HEK293 (cell line): Measurements from ENCODE around the gene IL1RAPL1.

Source experiments
- CTCF ChIA-PET: fragments of 350-600 bp; formaldehyde crosslinking; extraction: SDS; loops from one replicate; lab custom pipeline; 2021; ENCODE audit warnings: antibody characterized with exemption; lab: Yijun Ruan, JAX
- POLR2A ChIA-PET: fragments of 300-600 bp; formaldehyde crosslinking; extraction: SDS; loops from one replicate; lab custom pipeline; 2020; ENCODE audit warnings: antibody characterized with exemption, inconsistent platforms; lab: Yijun Ruan, JAX
- H3K27ac ChIP-seq: fragments of 200-500 bp; sonication (Bioruptor generic); 2 replicates; pipeline ENCODE4 v1.5.1; 2014; ENCODE audit warnings: low read depth, low read length, control low read depth, inconsistent platforms; ENCODE audit errors: extremely low read depth
- H3K36me3 ChIP-seq, 2 experiments: fragments of 200-500 bp in 1 of 2; sonication (Bioruptor generic) in 1 of 2; 1 replicate in 1 of 2; 2 replicates in 1 of 2; pipeline ENCODE4 v1.5.1; 2014 to 2017; ENCODE audit warnings: inconsistent platforms in 2 of 2, low read length in 2 of 2; ENCODE audit not compliant: control insufficient read depth in 2 of 2, insufficient read depth in 1 of 2
- H3K4me1 ChIP-seq: fragments of 200-500 bp; sonication (Bioruptor generic); 2 replicates; pipeline ENCODE4 v1.5.1; 2014; ENCODE audit warnings: mild to moderate bottlenecking, low read length, inconsistent platforms; ENCODE audit not compliant: control insufficient read depth, insufficient read depth
- H3K4me3 ChIP-seq: 2 replicates; pipeline ENCODE4 v1.5.1; 2011; ENCODE audit warnings: low read depth, mild to moderate bottlenecking, control low read depth, low read length, moderate library complexity
- H3K9me3 ChIP-seq: fragments of 200-500 bp; sonication (Bioruptor generic); 2 replicates; pipeline ENCODE4 v1.5.1; 2014; ENCODE audit warnings: low read depth, low read length, inconsistent platforms; ENCODE audit not compliant: control insufficient read depth, insufficient read depth
- MZF1 ChIP-seq: fragments of 450-650 bp; formaldehyde crosslinking; IDR thresholded peaks from 2 replicates; pipeline ENCODE4 v1.5.1; 2017; ENCODE audit warnings: missing biosample characterization, missing genetic modification characterization, borderline replicate concordance
- RBAK ChIP-seq: fragments of 450-650 bp; formaldehyde crosslinking; IDR thresholded peaks from 2 replicates; pipeline ENCODE4 v1.5.1; 2016; ENCODE audit warnings: missing biosample characterization, missing genetic modification characterization
- SP2 ChIP-seq: fragments of 450-650 bp; formaldehyde crosslinking; IDR thresholded peaks from 2 replicates; pipeline ENCODE4 v1.5.1; 2016; ENCODE audit warnings: missing biosample characterization, missing genetic modification characterization
- ZBTB26 ChIP-seq: fragments of 450-650 bp; formaldehyde crosslinking; optimal IDR thresholded peaks from 2 replicates; pipeline ENCODE3; 2016; ENCODE audit warnings: missing biosample characterization, mild to moderate bottlenecking, missing genetic modification characterization
- ZFP69B ChIP-seq: fragments of 450-650 bp; formaldehyde crosslinking; IDR thresholded peaks from 2 replicates; pipeline ENCODE4 v1.5.1; 2016; ENCODE audit warnings: missing biosample characterization, missing genetic modification characterization
- ZNF133 ChIP-seq: fragments of 450-650 bp; formaldehyde crosslinking; IDR thresholded peaks from 2 replicates; pipeline ENCODE4 v1.5.1; 2016; ENCODE audit warnings: missing biosample characterization, missing genetic modification characterization
- ZNF169 ChIP-seq: fragments of 450-650 bp; formaldehyde crosslinking; IDR thresholded peaks from 2 replicates; pipeline ENCODE4 v1.5.1; 2016; ENCODE audit warnings: missing biosample characterization, missing genetic modification characterization
- ZNF341 ChIP-seq: fragments of 450-650 bp; formaldehyde crosslinking; IDR thresholded peaks from 2 replicates; pipeline ENCODE4; 2016; ENCODE audit warnings: low read depth, missing biosample characterization, missing genetic modification characterization
- ZNF362 ChIP-seq: fragments of 450-650 bp; formaldehyde crosslinking; IDR thresholded peaks from 2 replicates; pipeline ENCODE4 v1.5.1; 2016; ENCODE audit warnings: missing biosample characterization, missing genetic modification characterization
- ZNF37A ChIP-seq: fragments of 450-650 bp; IDR thresholded peaks from 2 replicates; pipeline ENCODE4 v1.5.1; 2018; ENCODE audit warnings: missing biosample characterization, missing genetic modification characterization
- ZNF513 ChIP-seq: fragments of 450-650 bp; IDR thresholded peaks from 2 replicates; pipeline ENCODE4 v1.5.1; 2018; ENCODE audit warnings: missing biosample characterization, missing genetic modification characterization
- ZNF514 ChIP-seq: fragments of 450-650 bp; formaldehyde crosslinking; IDR thresholded peaks from 2 replicates; pipeline ENCODE4 v1.5.1; 2016; ENCODE audit warnings: missing biosample characterization, missing genetic modification characterization
- ZNF549 ChIP-seq: fragments of 450-650 bp; IDR thresholded peaks from 2 replicates; pipeline ENCODE4 v1.5.1; 2018; ENCODE audit warnings: missing biosample characterization, missing genetic modification characterization, mild to moderate bottlenecking, inconsistent platforms, moderate library complexity
- ZNF639 ChIP-seq: fragments of 450-650 bp; formaldehyde crosslinking; IDR thresholded peaks from 2 replicates; pipeline ENCODE4 v1.5.1; 2016; ENCODE audit warnings: missing biosample characterization, missing genetic modification characterization
- ZNF660 ChIP-seq: fragments of 450-650 bp; IDR thresholded peaks from 2 replicates; pipeline ENCODE4 v1.5.1; 2018; ENCODE audit warnings: missing biosample characterization, mild to moderate bottlenecking, missing genetic modification characterization
- ZNF677 ChIP-seq: fragments of 450-650 bp; IDR thresholded peaks from 2 replicates; pipeline ENCODE4 v1.5.0; 2018; ENCODE audit warnings: missing biosample characterization, mild to moderate bottlenecking, missing genetic modification characterization, moderate library complexity
- ZNF692 ChIP-seq: fragments of 450-650 bp; formaldehyde crosslinking; IDR thresholded peaks from 2 replicates; pipeline ENCODE4 v1.5.1; 2016; ENCODE audit warnings: missing biosample characterization, missing genetic modification characterization

IL1RAPL1 gene

GRCh38 chrX:29962061-29962460 is 1374.8 kb downstream of the IL1RAPL1 start (continued):
- TF ChIP-seq ZNF133 (tag by site-specific recombination) (no peak), ZFP69B (tag by site-specific recombination) (no peak), ZNF37A (tag by site-specific recombination) (no peak), ZNF341 (tag by site-specific recombination) (no peak)
- TF ChIP-seq, all 188 proteins: peak for 0

GRCh38 chrX:29965634-29966033 is 1378.4 kb downstream of the IL1RAPL1 start:
- Histone ChIP-seq H3K4me1 (no peaks in the 10 kb centered on the region), H3K4me3 (no peak overlapping the region), H3K36me3 (no peaks in the 10 kb centered on the region), H3K27ac (no peak overlapping the region), H3K9me3 (no peaks in the 10 kb centered on the region)
- ChIA-PET CTCF (interaction anchor here (0.7 kb wide), 1 partner anchor 1079 kb away, joined by 4 read pairs; no protein-coding TSS in a partner anchor), POLR2A (no interaction called here)
- TF ChIP-seq ZNF639 (no peak), SP2 (tag by site-specific recombination) (no peak), ZNF514 (tag by site-specific recombination) (no peak), ZNF362 (tag by site-specific recombination) (no peak), ZNF549 (tag by site-specific recombination) (no peak), ZNF692 (tag by site-specific recombination) (no peak), ZNF169 (tag by site-specific recombination) (no peak), RBAK (tag by site-specific recombination) (no peak), MZF1 (tag by site-specific recombination) (no peak), ZNF513 (tag by site-specific recombination) (no peak), ZNF660 (no peak)

- no peak overlapping the region for H3K27ac ChIP-seq
- POLR2A ChIA-PET: no interaction called here
- H3K9me3 ChIP-seq: no peaks in the 10 kb centered on the region
- CTCF ChIA-PET: no interaction called here
- no peaks in the 10 kb centered on the region for H3K4me1 ChIP-seq
- H3K36me3 ChIP-seq: no peaks in the 10 kb centered on the region
- TF ChIP-seq ZBTB26 (no peak), ZNF677 (tag by site-specific recombination) (no peak)
- no peak overlapping the region for H3K4me3 ChIP-seq
Observed at GRCh38 chrX:29992083-29992482, 1404.8 kb downstream of the IL1RAPL1 start.
